Gastroesophageal sphincter (tissue), 3 donors: ENCODE data around the gene SLC16A10.

Source experiments
- EP300 ChIP-seq: sonication (generic); formaldehyde crosslinking; IDR thresholded peaks from one replicate; pipeline ENCODE4 v1.6.1; 2017; ENCODE audit warnings: antibody characterized with exemption, mild to moderate bottlenecking
- POLR2A ChIP-seq, 2 donors: fragments of 450-650 bp; IDR thresholded peaks; one replicate each; pipeline ENCODE4 v1.6.1; 2017; ENCODE audit warnings: antibody characterized with exemption in 2 of 2, mild to moderate bottlenecking in 2 of 2, moderate library complexity in 1 of 2
- POLR2AphosphoS5 ChIP-seq: sonication (generic); formaldehyde crosslinking; IDR thresholded peaks from one replicate; pipeline ENCODE4 v1.6.1; 2017; ENCODE audit warnings: antibody characterized with exemption
- TF ChIP-seq, protein P1 (sequence below), 4 experiments: fragments of 200-600 bp in 2 of 4; fragments of 450-650 bp in 2 of 4; sonication (generic) in 1 of 4; IDR thresholded peaks; one replicate each; pipeline ENCODE4 v1.5.1; 2017 to 2019; ENCODE audit warnings: antibody characterized with exemption in 4 of 4, mild to moderate bottlenecking in 2 of 4, moderate library complexity in 2 of 4

DNA sequence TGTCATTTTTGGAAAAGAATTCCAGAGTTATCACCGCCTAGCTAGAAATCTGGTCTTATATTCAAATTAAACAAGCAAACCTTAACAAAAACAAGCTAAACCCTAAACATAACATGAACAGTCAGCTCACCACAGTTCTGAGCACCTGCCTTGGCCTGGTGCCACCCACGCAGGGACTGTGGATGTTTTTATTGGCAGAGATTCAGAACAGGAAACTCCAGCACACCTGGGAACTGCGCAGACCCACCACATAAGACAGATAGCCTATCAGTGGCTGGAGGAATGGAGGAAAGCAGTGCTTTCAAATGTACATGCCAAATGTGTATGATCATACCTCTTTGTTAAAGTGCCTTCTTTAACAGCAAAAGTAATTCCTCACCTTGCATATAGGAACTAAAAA lies 8.9 kb downstream of the SLC16A10 start:
- TF ChIP-seq, protein P1, sequence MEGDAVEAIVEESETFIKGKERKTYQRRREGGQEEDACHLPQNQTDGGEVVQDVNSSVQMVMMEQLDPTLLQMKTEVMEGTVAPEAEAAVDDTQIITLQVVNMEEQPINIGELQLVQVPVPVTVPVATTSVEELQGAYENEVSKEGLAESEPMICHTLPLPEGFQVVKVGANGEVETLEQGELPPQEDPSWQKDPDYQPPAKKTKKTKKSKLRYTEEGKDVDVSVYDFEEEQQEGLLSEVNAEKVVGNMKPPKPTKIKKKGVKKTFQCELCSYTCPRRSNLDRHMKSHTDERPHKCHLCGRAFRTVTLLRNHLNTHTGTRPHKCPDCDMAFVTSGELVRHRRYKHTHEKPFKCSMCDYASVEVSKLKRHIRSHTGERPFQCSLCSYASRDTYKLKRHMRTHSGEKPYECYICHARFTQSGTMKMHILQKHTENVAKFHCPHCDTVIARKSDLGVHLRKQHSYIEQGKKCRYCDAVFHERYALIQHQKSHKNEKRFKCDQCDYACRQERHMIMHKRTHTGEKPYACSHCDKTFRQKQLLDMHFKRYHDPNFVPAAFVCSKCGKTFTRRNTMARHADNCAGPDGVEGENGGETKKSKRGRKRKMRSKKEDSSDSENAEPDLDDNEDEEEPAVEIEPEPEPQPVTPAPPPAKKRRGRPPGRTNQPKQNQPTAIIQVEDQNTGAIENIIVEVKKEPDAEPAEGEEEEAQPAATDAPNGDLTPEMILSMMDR (IDR thresholded peaks at IDR 0.05) = no peak
- TF ChIP-seq EP300 (no peak), POLR2A (IDR thresholded peaks at IDR 0.05) (no peak), POLR2AphosphoS5 (no peak)
